ENCODE measurements around the gene SAMD10.

- TF ChIP-seq CTCF (IDR thresholded peaks at IDR 0.05) (no peak), POLR2A (IDR thresholded peaks at IDR 0.05) (no peak), POLR2AphosphoS5 (IDR thresholded peaks at IDR 0.05) (no peak), EP300 (IDR thresholded peaks at IDR 0.05) (no peak)
Measured at GRCh38 chr20:63942250-63942951, 37.0 kb downstream of the SAMD10 start.
